ENCODE measurements around the gene FFAR1. TPM values are rescaled to one million over a fixed set of nuclear protein-coding genes. Genes with fewer than 3 reads are reported as not detected.
A peak's percentile ranks its signal among the peaks of the same experiment; 100 is the strongest.

FFAR1 gene
- total and polyA plus RNA-seq, 11 donors, result not detected

GRCh38 chr19:35310811-35311465, 36.8 kb upstream of the FFAR1 start:
- peaks cover 0 to 3% (median 0%) of the 10 kb centered on the region in 9 donors for H3K27me3 ChIP-seq
- H3K27ac ChIP-seq, result no peak overlapping the region
- no peak for TF ChIP-seq POLR2A (IDR thresholded peaks at IDR 0.05)
- no peak for TF ChIP-seq CTCF (IDR thresholded peaks at IDR 0.05)
- H3K9me3 ChIP-seq, result no peaks in the 10 kb centered on the region
- no peaks in the 10 kb centered on the region for H3K36me3 ChIP-seq
- H3K4me3 ChIP-seq, result no peak overlapping the region
- WGBS, 4 donors, result 88 to 95% (median 94%) methylated on average over 10 of the region's 10 CpGs
- intact Hi-C loops (cut with DNase I), result no loop called here
- no peak for ATAC-seq
- H3K4me1 ChIP-seq, result peaks cover 0 to 11% (median 0%) of the 10 kb centered on the region in 12 donors
- peak in 1 of 5 donors; percentile 16 for DNase-seq

- intact Hi-C loops (cut with DNase I), result no loop called here
- WGBS, 4 donors, result 89 to 92% (median 90%) methylated on average over 21 of the region's 21 CpGs
Measured at GRCh38 chr19:35311901-35312665, 35.6 kb upstream of the FFAR1 start.

GRCh38 chr19:35313587-35313986, 34.1 kb upstream of the FFAR1 start:
- H3K27ac ChIP-seq, result no peak overlapping the region
- WGBS, 4 donors, result 56 to 60% (median 58%) methylated on average over 7 of the region's 7 CpGs
- H3K4me1 ChIP-seq, result peaks cover 0 to 15% (median 0%) of the 10 kb centered on the region in 12 donors
- intact Hi-C loops (cut with DNase I), result no loop called here
- H3K4me3 ChIP-seq, result no peak overlapping the region
- no peaks in the 10 kb centered on the region for H3K36me3 ChIP-seq
- H3K9me3 ChIP-seq, result no peaks in the 10 kb centered on the region
- peaks cover 0 to 3% (median 0%) of the 10 kb centered on the region in 9 donors for H3K27me3 ChIP-seq
- DNase-seq (peak in 1 of 5 donors; percentile 24), ATAC-seq (no peak)
- TF ChIP-seq CTCF (IDR thresholded peaks at IDR 0.05) (no peak), POLR2A (IDR thresholded peaks at IDR 0.05) (no peak)

More at GRCh38 chr19:35311901-35312665, 35.6 kb upstream of the FFAR1 start:
- no peaks in the 10 kb centered on the region for H3K9me3 ChIP-seq
- ATAC-seq (no peak), DNase-seq (peak in 1 of 5 donors; percentile 57)
- no peaks in the 10 kb centered on the region for H3K36me3 ChIP-seq
- no peak overlapping the region for H3K4me3 ChIP-seq
- peaks cover 0 to 3% (median 0%) of the 10 kb centered on the region in 9 donors for H3K27me3 ChIP-seq
- H3K27ac ChIP-seq, result no peak overlapping the region
- peaks cover 0 to 11% (median 0%) of the 10 kb centered on the region in 12 donors for H3K4me1 ChIP-seq
- TF ChIP-seq CTCF (IDR thresholded peaks at IDR 0.05) (no peak), POLR2A (IDR thresholded peaks at IDR 0.05) (no peak)

GRCh38 chr19:35314031-35314430, 33.7 kb upstream of the FFAR1 start:
- no peaks in the 10 kb centered on the region for H3K36me3 ChIP-seq
- peaks cover 0 to 3% (median 0%) of the 10 kb centered on the region in 9 donors for H3K27me3 ChIP-seq
- intact Hi-C loops (cut with DNase I), result no loop called here
- TF ChIP-seq POLR2A (IDR thresholded peaks at IDR 0.05) (no peak), CTCF (IDR thresholded peaks at IDR 0.05) (no peak)
- H3K4me3 ChIP-seq, result no peak overlapping the region
- peaks cover 0 to 20% (median 4%) of the 10 kb centered on the region in 12 donors for H3K4me1 ChIP-seq
- no peak overlapping the region for H3K27ac ChIP-seq
- H3K9me3 ChIP-seq, result no peaks in the 10 kb centered on the region
- peak in 1 of 5 donors; percentile 23 for DNase-seq
- no peak for ATAC-seq
- WGBS, 4 donors, result 89 to 92% (median 90%) methylated on average over 8 of the region's 8 CpGs
